C4-2B (cell line): ENCODE measurements around the gene PTPRA.

ENCODE experiments used
- H3K27ac ChIP-seq: fragments of 450-650 bp; 2 replicates; pipeline ENCODE4 v1.5.1; 2017
- ZFX ChIP-seq: fragments of 450-650 bp; IDR thresholded peaks from 2 replicates; pipeline ENCODE4 v1.6.1; 2017
- TF ChIP-seq, protein P1 (sequence below): fragments of 450-650 bp; conservative IDR thresholded peaks from 2 replicates; pipeline ENCODE4 v1.5.1; 2017; ENCODE audit warnings: mild to moderate bottlenecking

Gene PTPRA

DNA sequence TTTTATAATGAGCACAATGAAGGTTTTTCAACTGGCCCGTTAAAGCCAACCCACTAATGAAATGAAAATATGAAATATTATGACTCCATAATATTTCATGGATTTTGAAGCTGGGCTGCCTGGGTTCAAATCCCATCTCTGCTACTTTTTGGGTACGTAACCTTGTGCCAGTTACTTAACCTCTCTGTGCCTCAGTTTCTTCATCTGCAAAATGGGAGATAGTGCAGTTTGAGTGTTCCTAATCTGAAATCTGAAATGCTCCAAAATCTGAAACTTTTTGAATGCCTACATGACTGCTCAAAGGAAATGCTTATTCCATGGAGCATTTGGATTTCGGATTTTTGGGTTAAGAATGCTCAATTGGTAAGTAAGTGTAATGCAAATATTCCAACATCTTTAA, 29.5 kb downstream of the PTPRA start:
- TF ChIP-seq, protein P1, sequence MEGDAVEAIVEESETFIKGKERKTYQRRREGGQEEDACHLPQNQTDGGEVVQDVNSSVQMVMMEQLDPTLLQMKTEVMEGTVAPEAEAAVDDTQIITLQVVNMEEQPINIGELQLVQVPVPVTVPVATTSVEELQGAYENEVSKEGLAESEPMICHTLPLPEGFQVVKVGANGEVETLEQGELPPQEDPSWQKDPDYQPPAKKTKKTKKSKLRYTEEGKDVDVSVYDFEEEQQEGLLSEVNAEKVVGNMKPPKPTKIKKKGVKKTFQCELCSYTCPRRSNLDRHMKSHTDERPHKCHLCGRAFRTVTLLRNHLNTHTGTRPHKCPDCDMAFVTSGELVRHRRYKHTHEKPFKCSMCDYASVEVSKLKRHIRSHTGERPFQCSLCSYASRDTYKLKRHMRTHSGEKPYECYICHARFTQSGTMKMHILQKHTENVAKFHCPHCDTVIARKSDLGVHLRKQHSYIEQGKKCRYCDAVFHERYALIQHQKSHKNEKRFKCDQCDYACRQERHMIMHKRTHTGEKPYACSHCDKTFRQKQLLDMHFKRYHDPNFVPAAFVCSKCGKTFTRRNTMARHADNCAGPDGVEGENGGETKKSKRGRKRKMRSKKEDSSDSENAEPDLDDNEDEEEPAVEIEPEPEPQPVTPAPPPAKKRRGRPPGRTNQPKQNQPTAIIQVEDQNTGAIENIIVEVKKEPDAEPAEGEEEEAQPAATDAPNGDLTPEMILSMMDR: no peak
- TF ChIP-seq ZFX: no peak
- no peak overlapping the region for H3K27ac ChIP-seq

DNA sequence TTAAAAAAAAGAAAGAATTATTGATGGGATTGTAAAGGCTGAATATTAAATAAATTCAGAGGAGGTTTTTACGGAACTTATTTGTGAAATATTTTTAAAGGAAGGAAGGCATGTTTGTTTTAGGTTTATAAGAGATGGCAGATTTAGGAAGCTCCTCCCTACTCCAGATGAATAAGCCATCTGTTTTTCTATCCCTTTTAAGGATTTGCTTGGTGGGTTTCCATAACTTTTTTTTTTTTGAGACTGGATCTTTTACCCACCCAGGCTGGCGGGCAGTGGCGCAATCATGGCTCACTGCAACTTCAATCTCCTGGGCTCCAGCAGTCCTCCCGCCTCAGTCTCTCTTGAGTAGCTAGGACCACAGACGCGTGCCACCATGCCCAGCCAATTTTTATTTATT, 30.4 kb downstream of the PTPRA start:
- TF ChIP-seq ZFX: no peak
- TF ChIP-seq, protein P1: no peak
- no peak overlapping the region for H3K27ac ChIP-seq

DNA sequence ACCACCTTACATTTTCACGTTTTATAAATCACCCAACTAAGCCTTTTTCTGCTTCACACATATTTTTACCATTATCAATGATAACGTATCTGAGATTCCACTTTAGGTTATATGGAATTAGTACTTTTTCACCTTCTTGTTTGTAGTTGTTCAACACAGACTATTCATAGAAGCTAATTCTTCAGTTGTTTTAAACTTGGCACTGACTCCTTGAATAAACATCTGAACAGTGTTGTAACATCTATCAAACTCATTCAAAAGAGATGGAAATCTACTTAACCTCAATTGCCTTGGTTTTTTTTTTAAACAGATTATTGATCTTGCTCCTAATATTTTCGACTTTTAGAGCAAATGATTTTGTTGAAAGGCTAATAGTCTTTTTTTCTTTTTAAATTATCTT, 34.2 kb downstream of the PTPRA start:
- no peak overlapping the region for H3K27ac ChIP-seq
- TF ChIP-seq, protein P1: no peak
- no peak for TF ChIP-seq ZFX

DNA sequence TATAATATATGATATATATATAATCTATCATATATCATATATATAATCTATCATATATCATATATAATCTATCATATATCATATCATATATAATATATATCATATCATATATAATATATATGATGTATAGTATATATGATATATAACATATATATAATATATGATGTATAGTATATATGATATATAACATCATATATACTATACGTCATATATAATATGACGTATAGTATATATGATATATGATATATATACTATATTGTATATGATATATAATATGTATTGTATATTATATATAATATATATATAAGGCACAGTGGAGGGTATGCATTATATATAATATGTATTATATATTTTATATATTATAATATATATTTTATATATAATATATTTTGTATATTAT, 36.7 kb downstream of the PTPRA start:
- TF ChIP-seq, protein P1: no peak
- TF ChIP-seq ZFX: no peak
- H3K27ac ChIP-seq: no peak overlapping the region

DNA sequence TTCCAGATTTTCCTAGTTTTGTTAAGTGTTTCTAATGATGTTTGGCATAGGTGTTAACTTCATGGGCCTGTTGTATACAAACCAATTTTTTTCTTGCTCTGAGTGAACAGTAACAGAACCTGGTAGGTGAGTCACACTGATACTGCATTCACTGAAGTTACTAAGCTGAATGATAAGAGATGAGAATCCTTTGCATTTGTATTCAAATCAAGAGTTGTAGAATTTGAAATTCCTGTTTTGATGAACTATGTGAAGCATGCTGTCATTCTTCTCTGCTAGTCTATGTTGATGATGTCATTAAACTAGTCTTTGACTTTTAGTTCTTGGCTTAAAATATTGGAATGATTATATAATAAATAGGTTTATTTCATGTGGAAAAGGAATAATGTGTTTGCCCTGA, 37.9 kb downstream of the PTPRA start:
- TF ChIP-seq, protein P1: no peak
- TF ChIP-seq ZFX: no peak
- H3K27ac ChIP-seq: no peak overlapping the region

DNA sequence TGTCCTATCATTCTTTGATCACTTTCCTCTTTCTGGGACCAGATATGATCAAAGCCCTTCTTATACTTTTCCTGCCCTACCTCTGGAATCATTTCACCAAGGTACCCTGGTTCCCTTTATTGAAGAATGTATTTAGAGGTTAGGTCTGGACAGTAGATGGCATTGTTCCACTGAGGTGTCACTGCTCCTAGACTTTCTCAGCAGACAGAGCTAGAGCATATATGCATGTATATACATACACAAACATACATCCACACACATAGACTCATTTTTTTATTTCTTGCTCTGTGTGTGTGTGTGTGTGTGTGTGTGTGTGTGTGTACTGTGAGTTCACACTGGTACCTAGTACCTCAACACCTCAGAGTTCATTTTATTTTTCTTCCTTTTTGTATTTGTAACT, 40.9 kb downstream of the PTPRA start:
- no peak overlapping the region for H3K27ac ChIP-seq
- TF ChIP-seq, protein P1: peak; percentile 23
- no peak for TF ChIP-seq ZFX

DNA sequence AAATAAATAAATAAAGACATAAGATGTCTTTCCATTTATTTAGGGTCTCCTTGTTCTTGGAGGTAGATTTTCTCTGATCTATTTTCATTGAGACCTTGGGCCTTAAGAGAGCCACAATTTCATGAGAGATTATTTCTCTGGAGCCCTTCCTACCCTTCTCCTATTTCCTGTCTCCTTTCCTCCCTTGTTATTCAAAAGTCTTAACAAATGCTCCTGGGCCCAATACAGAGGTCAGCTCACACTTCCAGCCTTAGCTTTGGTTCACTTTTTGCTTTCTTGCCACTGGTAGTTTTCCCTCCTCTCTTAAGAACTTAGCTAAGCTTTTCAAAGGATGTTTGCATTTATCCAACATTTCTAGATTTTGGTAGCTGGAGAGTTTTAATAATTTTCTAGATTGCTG, 44.0 kb downstream of the PTPRA start:
- TF ChIP-seq, protein P1: no peak
- no peak for TF ChIP-seq ZFX
- no peak overlapping the region for H3K27ac ChIP-seq
